GM19043 (cell line): ENCODE measurements around the gene FOXO6.
A peak's percentile ranks its signal among the peaks of the same experiment; 100 is the strongest.

Experiments used
- ATAC-seq: cut with Tn5 transposase; IDR thresholded peaks from one replicate; pipeline ENCODE4 v1.9.1; 2021; ENCODE audit warnings: low read depth; ENCODE audit not compliant: unreplicated experiment

The FOXO6 gene

DNA sequence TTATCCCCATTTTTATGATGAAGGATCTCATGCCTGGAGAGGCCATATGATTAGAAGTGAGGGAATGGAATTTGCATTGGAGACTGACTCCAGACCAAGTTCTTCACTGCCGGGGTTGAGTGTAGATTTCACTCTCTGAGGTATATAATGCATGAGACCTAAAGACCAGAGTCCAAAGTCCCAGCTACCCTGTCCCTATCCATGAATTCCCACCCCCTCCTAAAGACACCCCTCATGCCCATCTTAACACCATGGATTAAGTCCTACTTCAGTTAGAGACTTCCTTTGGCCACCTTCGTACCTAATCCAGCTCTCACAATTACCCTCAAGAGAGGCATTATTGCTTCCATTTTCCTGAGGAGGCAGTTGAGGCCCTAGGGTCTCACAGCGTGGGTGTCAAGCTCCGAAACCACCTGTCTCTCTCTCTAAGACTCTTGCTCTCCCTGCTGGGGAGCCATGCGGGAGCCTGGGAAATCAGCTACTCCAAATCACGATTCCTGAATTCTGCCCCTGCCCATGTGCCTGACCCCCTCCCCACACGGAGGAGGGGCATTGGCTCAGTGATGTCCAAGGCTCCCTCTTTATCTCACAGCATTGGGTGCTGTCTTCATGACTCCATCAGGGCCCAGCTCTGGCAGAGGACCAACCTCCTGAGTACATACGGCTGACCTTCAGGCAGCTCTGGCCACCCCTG, 11.7 kb upstream of the FOXO6 start:
- ATAC-seq: no peak

DNA sequence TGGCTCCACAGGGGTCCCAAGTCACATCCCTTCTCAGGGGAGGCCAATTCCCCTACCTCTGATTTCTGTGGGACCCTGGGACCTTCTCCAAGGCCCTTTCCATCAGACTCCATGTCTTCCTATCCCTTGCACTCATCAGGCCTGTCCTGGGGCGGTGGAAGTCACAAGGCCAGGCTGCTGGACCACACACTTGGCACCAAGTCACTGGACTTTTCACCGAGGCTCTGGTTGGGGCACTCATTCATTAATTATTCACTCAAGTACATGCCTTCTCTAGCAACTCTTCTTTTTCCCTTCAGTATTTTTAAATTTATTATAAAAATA, 11.2 kb upstream of the FOXO6 start:
- ATAC-seq: no peak

- ATAC-seq: no peak
Observed at GRCh38 chr1:41351262-41352151, 9.7 kb upstream of the FOXO6 start.

DNA sequence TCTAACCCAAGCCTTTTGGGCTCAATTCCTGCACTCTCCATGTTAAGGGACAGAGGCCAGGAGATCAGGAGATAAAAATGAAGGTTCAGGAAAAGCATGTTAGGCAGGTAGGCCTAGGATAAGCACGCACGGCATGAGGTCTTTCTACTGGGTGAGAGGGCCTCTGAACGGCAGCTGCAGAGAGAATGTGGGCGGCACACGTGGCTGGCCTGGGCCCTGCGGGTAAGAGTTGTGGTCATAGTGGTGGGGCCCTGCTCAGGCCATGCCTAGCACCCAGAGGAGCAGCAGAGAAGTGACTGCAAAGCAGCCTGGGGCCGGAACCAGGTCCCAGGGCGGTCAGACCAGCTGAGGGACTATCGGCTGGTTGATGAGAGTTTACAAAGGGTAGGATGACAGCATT, 7.5 kb upstream of the FOXO6 start:
- ATAC-seq: no peak

DNA sequence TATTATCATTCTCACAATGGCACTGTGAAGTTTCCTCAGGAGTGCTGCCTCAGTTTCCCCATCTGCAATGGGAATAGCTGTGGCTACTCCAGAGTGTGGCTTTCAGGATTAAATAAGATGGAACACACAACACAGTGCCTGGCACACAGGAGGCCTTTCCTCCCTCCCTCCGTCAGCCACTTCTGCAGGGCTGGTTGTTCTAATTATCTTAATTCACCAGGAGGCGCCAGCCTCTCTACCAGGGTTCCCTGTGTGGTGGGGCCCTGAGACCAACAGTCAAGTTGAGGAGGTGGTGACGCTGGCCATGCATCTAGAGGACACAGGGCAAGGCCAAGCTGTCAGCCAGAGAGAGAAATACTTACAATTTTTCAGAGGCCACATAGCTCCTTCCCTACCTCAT, 6.3 kb upstream of the FOXO6 start:
- no peak for ATAC-seq

DNA sequence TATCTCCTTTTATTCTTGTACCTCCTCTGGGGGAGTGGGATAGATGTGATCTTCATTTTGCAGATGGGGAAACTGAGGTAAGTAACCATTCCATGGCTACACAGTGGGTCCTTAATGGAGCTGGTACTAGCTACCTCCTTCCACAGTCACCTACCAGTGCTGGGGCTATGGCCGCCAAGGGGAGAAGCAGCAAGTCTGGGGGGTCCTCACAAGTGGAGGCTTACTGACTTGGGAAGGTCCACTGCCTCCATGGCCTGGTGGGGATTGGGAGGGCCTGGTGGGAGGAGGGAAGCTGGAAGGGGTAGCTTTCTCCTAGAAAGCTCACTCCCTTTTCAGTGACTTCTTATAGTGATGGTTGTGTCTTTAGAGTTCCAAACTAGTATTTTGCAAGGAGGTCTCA, 5.9 kb upstream of the FOXO6 start:
- no peak for ATAC-seq

- no peak for ATAC-seq
Observed at GRCh38 chr1:41355761-41356160, 5.5 kb upstream of the FOXO6 start.

- no peak for ATAC-seq
Observed at GRCh38 chr1:41356752-41357151, 4.5 kb upstream of the FOXO6 start.

DNA sequence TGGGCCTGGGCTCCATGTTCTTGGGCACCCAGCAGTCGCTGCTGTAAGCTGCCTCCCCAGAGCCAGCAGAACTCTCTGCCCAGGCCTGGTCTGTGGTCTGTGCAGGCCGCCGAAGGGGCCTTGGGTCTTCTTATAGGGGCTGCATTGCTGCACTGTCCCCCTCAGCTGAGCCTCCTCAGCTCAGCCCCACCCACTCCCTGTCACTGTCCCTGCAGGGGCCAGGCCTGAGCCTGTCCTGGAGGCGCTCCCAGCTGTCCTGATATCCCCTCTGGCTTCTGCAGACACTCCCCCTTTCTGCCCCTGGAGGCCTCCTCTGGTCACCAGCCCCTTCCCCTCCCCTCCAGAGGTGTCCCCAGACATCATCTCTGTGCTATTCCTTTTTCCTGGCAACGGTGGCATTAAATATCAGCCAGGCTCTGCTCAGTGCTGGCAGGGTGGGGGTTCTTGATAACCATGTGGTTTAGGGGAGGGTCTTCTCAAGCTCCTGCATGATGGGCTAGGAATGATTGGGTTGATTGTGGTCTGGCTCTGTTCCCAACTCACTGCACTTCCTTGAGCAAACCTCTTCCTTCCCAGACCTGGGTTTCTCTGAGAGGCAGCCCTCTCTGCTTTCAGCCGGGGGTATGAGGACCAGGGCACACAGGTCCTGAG, 3.7 kb upstream of the FOXO6 start:
- no peak for ATAC-seq

GRCh38 chr1:41358131-41359021, 2.9 kb upstream of the FOXO6 start:
- no peak for ATAC-seq

DNA sequence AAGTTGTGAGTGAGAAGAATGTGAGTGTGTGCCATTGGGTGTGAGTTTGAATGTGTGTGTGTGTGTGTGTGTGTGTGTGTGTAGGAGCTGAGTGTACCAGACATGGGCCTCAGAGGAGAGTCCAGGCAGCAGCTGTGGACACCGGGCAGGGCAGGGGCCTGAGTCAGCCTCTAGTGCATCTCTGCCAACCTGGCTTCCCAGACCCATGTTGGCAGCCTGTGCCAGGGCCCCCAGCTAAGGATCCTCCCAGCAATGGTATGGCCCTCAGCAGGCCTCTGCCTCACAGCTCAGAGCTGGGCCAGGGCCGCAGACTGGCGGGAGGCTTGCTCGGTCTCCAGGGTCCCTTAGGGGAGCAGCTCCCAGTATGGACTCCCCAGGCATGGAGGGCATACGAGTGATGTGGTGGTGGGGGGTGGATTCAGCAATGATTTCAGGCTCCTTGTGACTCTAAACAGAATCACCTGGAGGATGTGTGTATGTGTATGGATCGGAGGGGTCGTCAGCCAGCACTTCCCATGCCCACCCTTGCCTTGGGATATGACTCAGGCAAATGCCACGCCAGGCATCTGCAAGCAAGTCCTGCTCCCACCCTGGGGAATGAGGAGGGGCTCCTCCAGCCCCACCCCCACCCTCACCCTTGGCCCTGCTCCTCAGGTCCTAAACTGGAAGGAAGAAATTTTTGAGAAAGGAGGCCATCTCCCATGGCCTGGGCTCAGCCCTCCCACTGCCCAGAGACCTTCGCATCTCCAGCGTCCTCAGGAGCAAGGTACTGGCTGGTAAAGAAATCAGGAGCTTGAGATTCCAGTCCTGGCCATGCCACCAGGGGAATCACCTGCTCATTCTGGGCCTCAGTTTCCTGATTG, 1.8 kb upstream of the FOXO6 start:
- ATAC-seq: no peak

DNA sequence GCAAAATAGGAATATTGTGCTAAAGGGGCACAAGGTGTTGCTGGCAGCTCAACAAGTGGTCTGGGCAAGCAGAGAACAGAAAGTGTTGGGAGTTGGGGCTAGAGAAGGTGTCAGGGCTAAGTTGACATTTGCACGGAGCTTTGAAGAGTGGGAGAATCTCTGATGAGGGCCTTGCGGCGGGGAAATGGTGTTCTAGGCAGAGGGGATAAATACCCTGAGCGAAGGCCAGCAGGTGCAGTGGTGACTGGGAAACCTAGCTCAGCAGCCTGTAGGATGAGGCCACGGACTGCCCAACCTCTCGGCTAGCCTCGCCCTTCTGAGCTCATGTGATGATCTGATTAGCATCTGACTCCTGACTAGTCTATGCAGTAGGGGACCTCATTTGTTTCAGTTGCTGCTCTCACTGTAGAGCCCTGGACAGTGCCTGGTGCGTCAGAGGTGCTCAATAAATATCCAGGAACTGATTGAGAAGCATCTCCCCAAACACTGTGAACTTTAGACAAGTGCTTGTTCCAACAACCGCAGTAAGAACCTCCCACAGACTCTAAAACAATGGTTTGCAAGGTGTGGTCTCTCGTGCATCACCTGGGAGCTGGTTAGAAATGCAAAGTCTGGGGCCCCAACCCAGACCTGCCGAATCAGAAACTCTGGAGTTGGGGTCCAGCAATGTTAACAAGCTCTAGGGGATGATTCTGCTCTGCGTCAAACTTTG, 1.0 kb upstream of the FOXO6 start:
- no peak for ATAC-seq

GRCh38 chr1:41361495-41362356, 492 bp downstream of the FOXO6 start:
- ATAC-seq: peak; percentile 14

GRCh38 chr1:41362357-41362721, 1.1 kb downstream of the FOXO6 start:
- ATAC-seq: no peak

- no peak for ATAC-seq
Observed at GRCh38 chr1:41362749-41363590, 1.7 kb downstream of the FOXO6 start.

GRCh38 chr1:41363591-41364320, 2.5 kb downstream of the FOXO6 start:
- no peak for ATAC-seq
